ENCODE measurements around the gene IL1R2.

DNA sequence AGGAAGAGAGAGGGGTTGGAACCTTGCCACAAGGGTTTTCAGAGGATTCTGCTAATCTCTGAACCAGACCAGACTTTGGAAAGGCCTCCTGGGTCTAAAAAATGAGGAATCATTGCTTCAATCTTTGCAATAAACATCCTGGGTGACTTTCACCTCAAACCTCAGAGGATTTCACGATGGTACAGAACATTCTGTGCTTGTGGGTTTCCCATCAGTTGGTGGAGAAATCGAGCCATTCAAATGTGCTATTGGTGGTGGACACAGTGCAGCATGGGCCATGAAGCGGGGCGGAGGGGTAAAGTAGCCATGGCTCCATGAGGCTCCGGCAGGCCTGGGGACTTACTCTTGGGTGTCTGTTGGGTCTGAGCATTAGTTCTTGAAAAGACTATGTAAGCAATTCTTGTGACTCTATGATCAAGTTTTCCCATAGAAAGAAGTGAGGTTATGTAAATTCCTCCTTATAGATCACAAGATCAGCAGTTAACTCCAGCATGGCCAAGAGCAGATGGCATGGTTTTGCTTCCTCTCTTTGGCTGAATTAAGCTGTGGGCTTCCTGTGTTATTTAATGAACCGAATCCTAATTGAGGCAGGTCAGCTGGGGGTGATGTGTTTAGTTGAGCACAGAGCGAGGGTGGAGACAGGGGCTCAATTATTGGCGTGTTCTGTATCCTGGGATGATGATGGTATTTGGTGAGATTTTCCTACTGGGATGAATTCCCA lies 1.9 kb upstream of the IL1R2 start:
- TF ChIP-seq, protein P1, sequence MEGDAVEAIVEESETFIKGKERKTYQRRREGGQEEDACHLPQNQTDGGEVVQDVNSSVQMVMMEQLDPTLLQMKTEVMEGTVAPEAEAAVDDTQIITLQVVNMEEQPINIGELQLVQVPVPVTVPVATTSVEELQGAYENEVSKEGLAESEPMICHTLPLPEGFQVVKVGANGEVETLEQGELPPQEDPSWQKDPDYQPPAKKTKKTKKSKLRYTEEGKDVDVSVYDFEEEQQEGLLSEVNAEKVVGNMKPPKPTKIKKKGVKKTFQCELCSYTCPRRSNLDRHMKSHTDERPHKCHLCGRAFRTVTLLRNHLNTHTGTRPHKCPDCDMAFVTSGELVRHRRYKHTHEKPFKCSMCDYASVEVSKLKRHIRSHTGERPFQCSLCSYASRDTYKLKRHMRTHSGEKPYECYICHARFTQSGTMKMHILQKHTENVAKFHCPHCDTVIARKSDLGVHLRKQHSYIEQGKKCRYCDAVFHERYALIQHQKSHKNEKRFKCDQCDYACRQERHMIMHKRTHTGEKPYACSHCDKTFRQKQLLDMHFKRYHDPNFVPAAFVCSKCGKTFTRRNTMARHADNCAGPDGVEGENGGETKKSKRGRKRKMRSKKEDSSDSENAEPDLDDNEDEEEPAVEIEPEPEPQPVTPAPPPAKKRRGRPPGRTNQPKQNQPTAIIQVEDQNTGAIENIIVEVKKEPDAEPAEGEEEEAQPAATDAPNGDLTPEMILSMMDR (conservative IDR thresholded peaks at IDR 0.05; ENCODE audit: low read length): no peak
- no peak for TF ChIP-seq EZH2phosphoT487 (IDR thresholded peaks at IDR 0.05; ENCODE audit: borderline replicate concordance, low read depth, low read length)

Data from OCI-LY7 (cell line).